HepG2 (cell line): Measurements from ENCODE around the gene ZFAND4.

Experiments
- CC2D1A ChIP-seq: sonication (generic); formaldehyde crosslinking; IDR thresholded peaks from 2 replicates; pipeline ENCODE4 v1.8.1; 2023; ENCODE audit warnings: mild to moderate bottlenecking, missing genetic modification reagents
- EZH2 ChIP-seq: conservative IDR thresholded peaks from 2 replicates; pipeline ENCODE4 v1.6.1; 2012; ENCODE audit warnings: mild to moderate bottlenecking, low read depth, low read length, moderate library complexity
- ZNF782 ChIP-seq: sonication (generic); formaldehyde crosslinking; IDR thresholded peaks from 2 replicates; pipeline ENCODE4 v1.4.0; 2020; ENCODE audit warnings: missing genetic modification reagents, mild to moderate bottlenecking, borderline replicate concordance

DNA sequence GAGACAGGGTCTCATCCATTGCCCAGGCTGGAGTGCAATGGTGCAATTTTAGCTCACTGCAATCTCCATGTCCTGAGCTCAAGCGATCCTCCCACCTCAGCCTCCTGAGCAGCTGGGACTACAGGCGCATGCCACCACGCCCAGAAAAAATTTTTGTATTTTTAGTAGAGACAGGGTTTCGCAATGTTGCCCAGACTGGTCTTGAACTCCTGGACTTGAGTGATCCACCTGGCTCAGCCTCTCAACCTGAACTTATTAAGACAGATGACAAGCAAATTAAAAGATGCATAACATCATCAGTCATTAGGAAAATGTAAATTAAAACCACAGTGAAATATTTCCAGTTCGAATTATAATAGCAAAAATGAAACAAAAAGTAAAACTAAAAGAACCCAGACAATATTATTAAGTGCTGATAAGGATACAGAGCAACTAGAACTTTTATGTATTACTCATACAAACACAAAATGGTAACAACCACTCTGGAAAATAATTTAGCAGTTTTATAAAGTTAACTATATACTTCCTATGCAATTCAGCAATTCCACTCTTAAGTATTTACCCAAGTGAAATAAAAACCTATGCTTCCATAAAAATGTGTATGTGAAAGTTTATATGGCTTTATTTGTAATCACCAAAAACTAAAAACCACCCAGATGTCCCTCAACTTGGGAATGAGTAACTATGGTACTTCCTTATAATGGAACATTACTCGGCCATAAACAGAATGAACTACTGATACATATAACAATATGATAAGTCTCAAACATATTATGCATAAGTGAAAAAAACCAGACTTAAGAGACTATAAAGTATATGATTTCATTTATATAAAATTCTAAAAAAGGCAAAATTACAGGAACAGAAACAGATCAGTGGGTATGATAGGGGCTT lies 15.3 kb downstream of the ZFAND4 start:
- no peak for TF ChIP-seq EZH2
- TF ChIP-seq ZNF782 (CRISPR knock-in tag), result no peak
- no peak for TF ChIP-seq CC2D1A (CRISPR knock-in tag)
